ENCODE measurements around the gene ZNF552.

ZNF552 gene

GRCh38 chr19:57776764-57777296, 37.9 kb downstream of the ZNF552 start:
- DNase-seq (ENCODE audit: low spot score), result no peak

- DNase-seq (ENCODE audit: low spot score), result no peak
These were observed 41.2 kb downstream of the ZNF552 start for GRCh38 chr19:57773488-57773887.

DNA sequence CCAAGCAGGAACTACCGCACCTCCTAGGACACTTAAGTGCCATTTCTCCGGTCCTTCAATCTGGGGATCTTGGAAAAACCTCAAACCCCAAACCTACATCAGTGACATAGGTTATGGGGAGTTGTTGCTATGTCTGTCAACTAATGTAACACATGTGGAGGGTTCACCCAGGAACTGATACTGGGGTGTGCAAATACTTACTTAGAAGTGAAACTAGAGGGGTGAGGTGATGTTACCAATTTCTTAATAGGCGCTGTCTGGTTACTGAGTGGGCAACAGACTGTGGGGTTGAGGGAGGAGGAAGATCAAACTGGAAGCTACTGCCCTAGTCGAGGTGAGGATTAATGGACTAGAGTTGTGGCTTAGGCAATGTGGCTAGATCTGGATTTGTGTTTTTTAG, 43.3 kb downstream of the ZNF552 start:
- no peak for DNase-seq (ENCODE audit: low spot score)

DNA sequence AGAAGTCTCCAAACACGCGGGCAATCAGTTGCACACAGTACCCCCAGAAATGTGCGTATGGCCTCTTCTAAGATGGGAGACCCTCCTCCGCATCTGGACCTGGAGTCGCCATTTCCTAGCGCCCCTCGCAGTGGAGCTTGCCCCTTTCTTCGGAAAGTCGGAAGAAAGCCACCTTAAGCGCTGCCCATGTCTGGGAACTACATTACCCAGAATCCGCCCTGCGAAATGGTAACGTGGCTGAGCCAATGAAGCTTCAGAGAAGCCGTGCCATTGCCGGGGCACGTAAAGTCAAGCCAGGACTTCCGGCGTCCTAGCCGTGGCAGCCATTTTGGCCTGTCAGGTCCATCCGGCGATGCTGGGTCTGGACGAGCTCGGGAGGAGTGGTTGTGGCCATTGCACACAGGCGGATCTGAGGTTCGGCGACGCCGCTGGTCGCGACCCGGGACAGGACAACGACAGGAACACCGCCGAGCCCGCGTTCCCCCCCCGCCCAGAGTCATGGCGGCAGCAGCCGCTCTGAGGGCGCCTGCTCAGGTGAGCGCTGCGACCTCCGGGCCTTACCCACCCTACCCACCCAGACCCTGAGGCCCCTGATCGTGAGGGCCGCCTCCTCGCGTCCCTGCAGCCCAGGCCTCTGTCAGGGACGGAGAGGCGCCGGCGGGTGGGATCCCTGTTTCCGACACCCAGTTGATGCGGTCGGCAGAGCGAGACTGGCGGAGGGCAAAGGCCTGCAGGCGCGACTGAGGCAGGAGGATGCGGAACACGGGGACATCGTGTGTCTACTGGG, 45.2 kb downstream of the ZNF552 start, which contains the start of gene ZNF586:
TSS of gene ZNF586 (plus strand) at position 332 of the 787 bp plus-strand sequence. CDS start at position 499, 167 bp downstream.
- DNase-seq (ENCODE audit: low spot score), result peak; percentile 99

GRCh38 chr19:57759096-57759495, 55.6 kb downstream of the ZNF552 start:
- DNase-seq (ENCODE audit: low spot score), result no peak

DNA sequence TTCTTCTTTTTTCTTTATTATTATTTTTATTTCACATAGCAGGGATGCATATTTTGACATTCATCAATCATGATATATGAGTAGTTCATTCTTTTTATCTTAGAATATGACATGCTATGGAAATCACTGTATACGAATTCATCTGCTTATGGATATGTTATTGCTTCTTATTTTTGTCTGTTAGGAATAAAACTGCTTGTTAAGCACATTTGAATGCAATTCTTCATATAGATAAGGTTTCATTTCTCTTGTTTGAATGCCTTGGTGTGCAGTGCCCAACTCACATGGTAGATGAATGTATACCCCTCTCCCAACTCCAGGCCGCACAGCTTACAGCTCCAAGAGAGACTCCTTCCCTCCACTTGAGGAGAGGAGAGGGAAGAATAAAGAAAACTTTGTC, 56.8 kb downstream of the ZNF552 start:
- DNase-seq (ENCODE audit: low spot score), result no peak
